ENCODE results near the gene DPP9.

DNA sequence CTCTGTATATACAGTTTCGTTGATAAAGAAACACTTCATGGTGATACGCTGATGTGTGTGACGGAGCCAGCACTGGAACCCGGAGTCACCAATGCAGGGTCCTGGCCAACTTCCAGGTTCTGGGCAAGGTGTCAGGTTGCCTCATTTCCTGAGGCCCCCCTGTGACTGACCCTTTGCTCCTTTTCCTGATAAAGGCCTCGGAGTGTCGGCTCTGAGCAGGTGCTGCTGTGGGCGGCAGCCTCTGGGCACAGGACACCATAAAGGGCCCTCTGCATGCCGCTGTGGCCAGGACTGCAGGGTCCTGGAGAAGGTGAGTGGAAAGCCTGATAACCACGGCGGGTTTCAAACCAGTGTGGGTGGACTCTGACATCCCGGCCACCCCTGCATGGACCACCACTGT lies 36.2 kb downstream of the DPP9 start:
- no peak for TF ChIP-seq ZNF558 (CRISPR knock-in tag; IDR thresholded peaks at IDR 0.05; ENCODE audit: borderline replicate concordance)
- TF ChIP-seq KDM5B (CRISPR knock-in tag; IDR thresholded peaks at IDR 0.05; ENCODE audit: borderline replicate concordance): no peak
